Inflammatory macrophage treated with lipopolysaccharide for 4 hours (primary cell): ENCODE measurements around the gene RBBP4.
A peak's percentile ranks its signal among the peaks of the same experiment; 100 is the strongest.
"Not testable (repeated sequence)": the region's sequence is repeated elsewhere in the genome, so short reads cannot be mapped to it uniquely, and the experiment has no call there.

Experiments
- DNase-seq: peaks from one replicate; pipeline ENCODE4 v3.0.0-alpha.2; 2020

Gene RBBP4

DNA sequence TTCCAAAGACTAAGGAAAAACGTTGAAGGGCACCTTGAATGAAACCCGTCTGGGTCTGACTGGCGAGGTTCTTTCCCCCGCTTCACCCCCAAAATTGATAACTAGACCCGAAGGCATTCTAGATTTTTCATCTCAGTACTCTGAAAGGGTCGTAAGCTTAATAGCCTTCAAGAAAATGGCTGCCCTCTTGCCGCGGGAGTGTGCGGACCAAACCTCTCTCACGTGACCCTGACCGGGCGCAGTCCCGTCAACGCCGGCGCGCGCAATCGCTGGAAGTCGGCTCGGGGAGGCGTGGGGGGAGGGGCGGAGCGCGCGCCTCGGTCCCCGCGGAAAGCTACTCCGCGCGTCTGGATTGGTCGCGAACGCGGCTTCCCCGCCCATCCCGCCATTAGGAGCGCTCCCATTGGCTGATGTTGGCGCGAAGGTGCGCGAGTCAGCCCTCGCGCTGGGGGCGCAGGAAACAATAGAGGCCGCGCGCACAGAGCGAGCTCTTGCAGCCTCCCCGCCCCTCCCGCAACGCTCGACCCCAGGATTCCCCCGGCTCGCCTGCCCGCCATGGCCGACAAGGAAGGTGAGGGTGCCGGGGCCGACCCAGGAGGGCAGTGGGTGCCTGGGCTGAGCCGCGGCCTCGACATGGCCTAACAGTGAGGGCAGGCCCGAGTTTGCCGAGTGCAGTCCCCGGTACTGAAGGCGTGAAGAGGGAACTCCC lies at the start of gene RBBP4:
RBBP4 (plus strand) TSS at position 457 of the 709 bp plus-strand sequence; CDS start at position 556, 99 bp downstream.
- DNase-seq, result peak; percentile 98

DNA sequence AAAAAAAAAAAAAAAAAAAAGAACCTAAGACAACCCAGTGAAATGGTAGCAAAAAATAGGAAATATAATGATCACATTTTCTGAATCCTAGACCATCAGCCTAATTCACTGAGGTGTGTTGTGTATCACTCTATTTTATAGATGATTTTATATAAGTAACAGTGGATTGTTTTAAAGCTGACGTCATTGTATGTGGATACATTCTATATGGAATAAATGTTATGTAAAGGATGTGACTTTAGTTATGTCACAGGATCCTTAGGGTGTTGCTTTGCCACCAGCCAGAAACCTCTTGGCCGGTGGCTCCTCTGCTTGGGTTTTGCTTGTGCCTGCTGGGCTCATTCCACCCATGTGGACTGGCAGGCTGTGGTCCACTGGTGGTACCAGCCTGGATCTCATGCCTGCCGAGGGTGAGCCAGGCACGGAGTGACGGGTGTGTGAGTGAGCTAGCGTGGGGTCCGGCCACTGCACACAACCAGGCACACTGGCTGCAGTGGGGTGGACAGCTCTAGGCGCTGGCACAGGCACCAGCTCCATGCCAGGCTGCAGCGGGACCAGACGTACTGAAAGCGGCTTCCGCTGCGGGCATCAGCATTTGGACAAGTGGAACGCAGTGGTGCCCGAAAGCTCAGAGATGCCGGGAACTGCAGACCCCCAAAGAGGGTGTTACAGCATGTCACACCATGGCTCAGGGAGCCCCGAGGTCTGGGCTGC lies 45.1 kb upstream of the RBBP4 start:
- DNase-seq, result no peak

DNA sequence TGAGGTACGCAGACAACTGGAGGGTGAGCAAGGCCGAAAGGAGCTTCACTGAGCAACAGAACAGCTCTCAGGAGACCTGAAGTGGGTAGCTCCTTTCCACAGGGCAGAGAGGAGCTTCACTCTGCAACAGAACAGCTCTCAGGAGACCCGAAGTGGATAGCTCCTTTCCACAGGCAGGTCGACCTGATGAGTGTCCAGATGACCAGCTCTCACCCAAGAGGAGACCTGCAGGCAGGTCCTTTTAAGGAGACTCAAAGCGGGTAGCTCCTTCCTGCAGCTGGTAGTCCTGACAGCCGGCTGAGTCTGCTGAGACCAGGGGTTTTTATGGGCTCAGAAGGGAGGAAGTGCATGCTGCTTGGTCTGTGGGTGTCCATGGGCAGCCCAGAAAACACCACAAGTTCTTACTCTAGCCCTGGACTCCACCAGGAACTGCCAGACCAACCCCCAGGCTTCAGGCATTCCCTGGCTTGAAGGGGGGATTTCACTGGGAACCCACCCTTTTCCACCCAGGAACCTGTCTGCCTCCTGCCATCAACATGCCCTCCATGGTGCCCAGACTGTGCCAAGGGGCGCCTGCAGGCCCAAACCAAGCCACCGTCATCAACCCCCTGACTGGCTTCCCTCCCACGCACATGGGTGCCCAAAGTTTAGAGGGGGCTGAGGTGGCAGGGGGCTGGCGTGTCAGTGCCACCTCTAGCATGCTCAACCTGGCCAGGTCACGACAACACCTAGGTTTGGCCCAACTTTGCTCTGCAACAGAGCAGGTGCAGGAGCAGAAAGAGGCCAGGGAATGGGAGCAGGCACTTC lies 44.2 kb upstream of the RBBP4 start:
- no peak for DNase-seq

DNA sequence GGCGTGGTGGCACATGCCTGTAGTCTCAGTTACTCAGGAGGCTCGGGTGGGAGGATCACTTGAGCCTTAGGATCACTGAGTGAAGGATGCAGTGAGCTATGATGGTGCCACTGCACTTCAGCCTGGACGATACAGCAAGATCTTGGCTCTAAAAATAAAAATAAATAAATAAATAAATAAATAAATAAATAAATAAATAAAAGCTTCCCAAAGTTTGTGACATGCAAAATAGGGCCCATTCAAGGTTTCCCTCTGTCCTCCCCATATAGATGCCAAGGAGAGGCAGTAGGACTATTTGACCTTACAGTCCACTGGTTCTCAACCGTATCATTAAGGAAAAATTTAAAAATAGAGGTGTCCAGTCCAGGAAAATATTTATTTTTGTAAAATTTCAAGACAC lies 41.8 kb upstream of the RBBP4 start:
- no peak for DNase-seq

DNA sequence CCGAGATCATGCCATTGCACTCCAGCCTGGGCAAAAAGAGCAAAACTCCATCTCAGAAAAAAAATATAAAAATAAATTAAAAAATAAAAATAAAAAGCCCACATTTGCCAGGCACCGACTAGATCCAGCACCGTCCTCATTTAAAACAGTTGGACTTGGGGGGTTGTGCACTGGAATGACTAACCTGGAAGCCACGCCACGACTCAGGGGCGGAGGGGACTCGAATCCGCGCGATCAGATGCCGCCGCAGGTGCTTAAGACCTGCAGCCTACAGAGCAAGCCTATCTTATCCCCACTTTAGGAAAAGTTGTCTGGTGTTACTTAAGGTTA lies 39.2 kb upstream of the RBBP4 start:
- DNase-seq, result no peak

DNA sequence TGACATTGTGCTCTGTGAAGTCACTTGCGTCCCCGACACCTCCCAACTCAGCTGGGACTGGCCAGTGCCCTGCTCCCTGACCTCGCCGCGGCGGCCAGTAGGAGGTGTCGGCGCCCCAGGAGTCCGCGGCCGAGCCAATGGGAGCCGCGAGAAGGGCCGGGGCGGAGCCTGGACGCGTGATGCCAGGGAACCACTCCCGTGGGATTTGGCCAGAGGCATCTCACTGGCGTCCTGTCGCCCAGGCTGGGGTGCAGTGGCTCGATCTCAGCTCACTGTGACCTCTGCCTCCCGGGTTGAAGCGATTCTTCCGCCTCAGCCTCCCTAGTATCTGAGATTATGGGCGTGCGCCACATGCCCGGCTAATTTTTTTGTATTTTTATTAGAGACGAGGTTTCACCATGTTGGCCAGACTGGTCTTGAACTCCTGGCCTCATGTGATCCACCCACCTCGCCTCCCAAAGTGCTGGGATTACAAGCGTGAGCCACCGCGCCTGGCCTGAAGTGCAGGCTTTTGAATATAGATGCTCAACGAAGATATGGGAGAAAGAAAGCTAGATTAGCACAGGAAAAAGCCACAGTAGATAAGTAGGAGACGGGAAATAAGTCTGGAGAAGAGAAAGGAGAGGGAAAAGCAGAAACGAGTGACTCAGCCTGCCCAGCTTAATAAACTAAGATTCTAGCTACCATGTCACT lies 38.7 kb upstream of the RBBP4 start:
- peak; percentile 92 for DNase-seq

DNA sequence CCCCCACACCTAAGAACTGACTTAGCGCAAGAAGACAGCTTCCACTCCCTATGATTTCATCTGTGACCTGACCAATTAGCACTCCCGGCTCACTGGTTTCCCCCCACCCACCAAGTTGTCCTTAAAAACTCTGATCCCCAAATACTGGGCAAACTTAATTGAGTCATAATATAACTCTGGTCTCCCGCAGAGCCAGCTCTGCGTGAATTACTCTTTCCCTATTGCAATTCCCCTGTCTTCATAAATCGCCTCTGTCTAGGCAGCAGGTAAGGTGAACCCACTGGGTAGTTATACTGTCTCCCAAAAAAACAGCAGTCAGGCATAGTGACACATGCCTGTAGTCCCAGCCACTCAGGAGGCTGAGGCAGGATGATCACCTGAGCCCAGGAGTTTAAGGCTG lies 37.5 kb upstream of the RBBP4 start:
- no peak for DNase-seq

DNA sequence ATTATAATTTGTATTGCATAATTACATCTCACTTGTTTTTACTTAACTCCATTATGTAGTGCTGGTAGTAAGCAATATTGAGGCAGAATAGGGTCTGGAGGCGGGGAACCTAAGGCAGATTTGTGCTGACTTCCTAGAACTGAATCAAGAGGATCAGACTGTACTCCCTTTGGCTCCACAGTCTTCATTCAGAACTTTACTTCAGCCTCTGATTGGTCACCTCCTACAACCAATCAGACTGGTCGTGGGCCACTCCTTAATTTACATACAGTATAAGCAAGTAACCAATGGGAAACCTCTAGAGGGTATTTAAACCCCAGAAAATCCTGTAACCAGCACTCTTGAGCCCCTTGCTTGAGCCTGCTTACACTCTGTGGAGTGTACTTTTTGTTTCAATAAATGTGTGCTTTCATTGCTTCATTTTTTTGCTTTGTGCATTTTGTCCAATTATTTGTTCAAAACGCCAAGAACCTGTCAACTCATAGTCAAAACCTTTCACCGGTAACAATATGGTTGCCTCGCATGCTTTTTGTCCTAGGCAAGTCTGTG lies 32.3 kb upstream of the RBBP4 start:
- no peak for DNase-seq

DNA sequence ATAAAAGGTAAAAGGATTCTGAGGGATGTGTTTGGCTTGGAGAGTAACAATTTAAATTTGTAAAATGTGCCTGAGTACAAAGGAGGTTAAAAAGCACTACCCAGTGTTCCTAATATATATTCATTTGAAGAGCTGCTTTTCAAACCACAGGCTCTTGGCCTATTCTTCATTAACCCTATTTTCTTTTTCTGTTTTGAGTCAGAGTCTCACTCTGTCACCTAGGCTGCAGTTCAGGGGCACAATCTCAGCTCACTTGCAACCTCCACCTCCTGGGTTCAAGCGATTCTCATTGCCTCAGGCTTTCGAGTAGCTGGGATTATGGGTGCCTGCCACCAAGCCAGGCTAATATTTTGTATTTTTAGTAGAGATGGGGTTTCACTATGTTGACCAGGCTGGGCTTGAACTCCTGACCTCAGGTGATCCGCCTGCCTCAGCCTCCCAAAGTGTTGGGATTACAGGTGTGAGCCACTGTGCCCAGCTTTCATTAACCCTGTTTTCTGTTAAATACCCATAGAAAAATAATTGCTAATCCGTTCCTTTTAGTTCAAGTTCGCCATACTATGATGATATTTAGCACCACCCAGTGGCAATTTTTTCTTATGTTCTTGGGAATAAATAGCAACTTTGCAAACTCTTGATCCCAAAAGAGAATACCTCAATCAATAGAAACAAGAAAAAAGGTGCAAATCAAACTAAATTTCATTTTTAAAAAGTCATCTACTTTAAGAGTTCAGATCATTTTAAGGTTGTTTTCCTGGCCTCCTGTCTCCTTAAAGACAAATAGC lies 31.1 kb upstream of the RBBP4 start:
- peak; percentile 26 for DNase-seq

DNA sequence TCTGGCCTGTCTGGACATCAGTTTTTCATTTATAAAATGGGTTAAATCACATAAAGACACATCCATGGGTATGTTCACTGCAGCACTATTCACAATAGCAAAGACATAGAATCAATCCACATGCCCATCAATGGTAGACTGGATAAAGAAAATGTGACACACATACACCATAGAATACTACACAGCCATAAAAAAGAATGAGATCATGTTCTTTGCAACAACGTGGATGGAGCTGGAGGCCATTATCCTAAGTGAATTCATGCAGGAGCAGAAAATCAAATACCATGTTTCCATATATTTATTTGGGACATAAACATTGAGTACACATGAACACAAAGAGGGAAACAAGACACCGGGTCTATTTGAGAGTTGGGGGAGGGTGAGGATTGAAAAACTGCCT lies 28.8 kb upstream of the RBBP4 start:
- no peak for DNase-seq

DNA sequence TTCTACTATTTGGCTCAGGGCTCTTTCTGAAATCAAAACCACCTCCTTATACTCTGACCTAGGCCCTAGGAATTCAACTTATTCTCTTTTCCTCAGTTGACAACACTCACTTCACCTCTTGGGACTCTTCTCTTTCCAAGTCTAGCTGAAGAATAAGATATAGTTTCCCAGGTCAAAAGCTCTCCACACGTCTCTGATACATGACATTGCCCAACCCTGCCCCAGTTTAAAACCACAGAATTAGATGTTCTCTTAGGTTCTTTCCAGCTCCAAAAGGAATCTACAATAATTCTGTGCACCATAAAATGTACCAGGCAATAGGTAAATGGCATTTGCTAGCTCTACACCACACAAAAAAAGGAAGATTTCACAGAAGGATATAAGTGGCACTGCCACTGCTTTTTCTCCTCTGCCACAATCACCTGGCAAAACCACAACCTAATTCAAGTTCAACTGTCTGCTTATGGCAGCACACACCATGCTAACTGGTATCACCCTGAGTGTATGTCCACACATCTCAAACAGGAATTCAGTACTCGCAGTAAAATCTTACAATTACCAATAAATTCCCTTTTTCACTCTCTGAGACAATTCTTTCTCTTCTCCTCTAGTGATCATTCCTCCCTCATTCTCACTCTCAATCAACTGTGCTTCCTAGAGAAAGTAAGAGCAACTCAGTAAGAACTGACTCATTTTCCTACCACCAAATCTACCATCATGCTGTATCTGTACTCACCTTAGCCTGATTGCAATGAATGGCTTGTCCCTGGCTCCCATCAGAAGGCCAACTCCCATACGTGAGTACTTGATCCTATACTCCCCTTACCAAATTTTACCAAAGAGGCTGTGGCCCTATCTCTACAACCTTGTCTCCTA lies 28.0 kb upstream of the RBBP4 start:
- no peak for DNase-seq

DNA sequence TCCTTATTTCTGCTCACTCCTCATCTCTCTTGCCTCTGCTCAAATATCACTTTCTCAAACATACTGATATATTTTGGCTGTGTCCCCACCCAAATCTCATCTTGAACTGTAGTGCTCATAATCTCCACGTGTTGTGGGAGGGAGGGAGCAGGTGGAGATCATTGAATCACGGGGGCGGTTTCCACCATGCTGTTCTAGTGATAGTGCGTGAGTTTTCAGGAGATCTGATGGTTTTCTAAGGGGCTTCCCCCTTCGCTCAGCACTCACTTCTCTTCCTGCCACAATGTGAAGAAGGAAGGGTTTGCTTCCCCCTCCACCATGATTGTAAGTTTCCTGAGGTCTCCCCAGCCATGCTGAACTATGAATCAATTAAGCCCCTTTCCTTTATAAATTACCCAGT lies 27.2 kb upstream of the RBBP4 start:
- no peak for DNase-seq

DNA sequence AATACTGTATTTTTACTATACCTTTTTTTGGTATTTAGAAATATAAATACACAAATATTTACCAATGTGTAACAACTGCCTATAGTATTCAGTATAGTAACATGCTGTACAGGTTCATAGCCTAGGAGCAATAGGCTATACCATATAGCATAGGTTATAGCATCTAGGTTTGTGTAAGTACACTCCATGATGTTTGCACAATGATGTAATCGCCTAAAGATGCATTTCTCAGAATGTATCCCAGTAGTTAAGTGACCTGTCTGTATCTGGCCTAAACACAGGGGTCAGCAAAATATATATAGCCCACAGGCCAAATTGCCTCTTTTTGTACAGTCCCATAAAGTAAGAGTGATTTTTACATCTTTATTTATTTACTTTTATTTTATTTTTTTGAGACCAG lies 24.8 kb upstream of the RBBP4 start:
- DNase-seq, result no peak

DNA sequence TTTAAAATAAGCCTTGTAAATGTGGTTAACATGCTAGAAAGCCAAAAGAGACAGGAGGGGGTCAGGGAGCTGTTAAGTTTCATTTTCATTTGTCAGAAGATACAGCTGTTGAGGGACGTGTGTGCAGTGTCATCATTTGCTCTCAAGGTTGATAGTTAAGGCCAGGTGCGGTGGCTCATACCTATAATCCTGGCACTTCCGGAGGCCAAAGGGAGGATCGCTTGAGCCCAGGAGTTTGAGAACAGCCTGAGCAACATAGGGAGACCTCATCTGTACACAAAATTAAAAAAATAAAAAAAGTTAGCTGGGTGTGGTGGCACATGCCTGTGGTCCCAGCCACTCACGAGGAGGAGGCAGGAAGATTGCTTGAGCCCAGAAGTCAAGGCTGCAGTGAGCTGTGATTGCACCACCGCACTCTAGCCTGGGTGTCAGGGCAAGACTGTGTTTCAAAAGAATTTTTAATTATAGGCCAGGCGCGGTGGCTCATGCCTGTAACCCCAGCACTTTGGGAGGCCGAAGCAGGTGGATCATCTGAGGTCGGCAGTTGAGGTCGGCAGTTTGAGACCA lies 23.3 kb upstream of the RBBP4 start:
- DNase-seq, result peak; percentile 11

DNA sequence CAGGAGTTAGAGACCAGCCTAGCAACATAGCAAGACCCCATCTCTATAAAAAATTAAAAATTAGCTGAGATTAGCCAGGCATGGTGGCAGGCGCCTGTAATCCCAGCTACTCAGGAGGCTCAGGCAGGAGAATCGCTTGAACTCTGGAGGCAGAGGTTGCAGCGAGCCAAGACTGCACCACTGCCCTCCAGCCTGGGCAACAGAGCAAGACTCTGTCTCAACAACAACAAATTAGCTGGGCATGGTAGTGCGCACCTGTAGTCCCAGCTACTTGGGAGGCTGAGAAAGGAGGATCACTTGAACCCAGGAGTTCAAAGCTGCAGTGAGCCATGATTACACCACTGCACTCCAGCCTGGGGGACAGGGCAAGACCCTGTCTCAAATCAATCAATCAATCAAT lies 20.8 kb upstream of the RBBP4 start:
- DNase-seq, result not testable (repeated sequence)

DNA sequence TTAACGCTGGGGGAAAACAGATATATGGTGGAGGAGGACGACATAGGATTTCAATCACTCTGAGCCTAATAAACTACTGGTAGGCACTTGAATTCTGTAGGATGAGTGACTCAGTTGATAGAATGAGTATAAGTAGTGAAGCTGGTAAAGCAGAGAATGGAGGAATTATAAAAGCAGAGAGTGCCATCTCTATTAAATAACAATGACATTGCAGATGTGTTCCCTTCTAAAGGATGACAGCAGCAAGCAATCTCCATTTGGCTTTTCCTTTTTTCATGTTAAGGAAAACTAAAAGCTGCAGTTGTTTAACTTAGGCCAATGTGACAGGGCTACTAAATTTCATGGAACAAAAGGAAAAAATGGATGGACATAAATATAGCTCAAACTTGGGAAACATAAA lies 18.2 kb upstream of the RBBP4 start:
- DNase-seq, result no peak

DNA sequence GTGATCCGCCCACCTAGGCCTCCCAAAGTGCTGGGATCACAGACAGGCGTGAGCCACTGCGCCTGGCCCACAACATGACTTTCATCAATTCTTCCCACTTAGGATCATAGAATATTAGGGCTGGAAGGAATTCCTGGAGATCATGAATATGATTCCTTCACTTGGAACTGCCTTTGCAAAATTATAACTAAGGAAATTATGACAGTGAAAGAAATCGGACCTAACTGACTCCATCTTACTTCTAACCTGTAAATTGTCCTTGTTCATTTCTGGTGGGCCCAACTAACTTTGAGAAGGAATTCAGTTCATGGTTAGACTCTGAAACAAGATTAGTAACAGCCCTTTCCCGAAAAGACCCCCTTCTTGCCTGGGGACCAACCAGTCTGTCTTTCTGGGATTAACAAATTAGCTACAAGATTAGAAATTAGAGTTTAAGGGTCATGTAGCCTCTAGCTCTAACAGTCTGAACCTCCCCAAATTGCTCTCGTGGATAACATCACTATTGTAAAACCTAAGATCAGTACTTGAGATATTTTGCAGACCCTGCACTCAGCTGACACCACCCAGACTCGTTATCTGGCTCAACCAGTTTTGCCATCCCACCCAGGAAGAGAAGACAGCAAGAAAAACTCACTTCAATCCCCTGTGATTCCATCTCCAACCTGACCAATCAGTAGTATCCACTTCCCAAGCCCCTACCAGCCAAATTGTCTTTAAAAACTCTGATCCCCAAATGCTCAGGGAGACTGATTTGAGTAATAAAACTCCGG lies 15.3 kb upstream of the RBBP4 start:
- DNase-seq, result no peak

DNA sequence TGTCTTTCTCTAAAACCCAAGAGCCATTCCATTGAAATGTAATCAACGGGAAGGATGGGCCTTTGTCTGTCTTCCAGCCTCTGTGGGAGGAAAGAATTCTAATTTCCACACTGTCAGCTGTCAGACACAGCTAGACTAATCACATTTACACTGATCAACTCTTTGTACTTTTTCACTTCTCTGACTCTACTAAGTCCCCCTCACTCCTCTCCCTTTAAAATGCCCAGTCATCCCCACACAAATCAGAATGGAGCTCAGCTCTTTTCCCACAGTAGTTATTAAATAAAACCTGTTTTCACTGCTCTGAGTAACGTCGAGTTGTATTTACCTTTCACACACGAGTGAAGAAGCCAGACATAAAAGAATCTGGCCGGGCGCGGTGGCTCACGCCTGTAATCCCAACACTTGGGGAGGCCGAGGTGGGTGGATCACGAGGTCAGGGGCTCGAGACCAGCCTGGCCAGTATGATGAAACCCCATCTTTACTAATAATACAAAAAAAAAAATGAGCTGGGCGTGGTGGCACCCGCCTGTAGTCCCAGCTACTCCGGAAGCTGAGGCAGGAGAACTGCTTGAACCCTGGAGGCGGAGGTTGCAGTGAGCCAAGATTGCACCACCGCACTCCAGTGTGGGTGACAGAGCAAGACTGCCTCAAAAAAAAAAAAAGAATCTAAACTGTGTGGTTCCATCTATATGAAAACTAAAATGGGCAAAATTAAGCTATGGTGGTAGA lies 13.9 kb upstream of the RBBP4 start:
- DNase-seq, result peak; percentile 67

DNA sequence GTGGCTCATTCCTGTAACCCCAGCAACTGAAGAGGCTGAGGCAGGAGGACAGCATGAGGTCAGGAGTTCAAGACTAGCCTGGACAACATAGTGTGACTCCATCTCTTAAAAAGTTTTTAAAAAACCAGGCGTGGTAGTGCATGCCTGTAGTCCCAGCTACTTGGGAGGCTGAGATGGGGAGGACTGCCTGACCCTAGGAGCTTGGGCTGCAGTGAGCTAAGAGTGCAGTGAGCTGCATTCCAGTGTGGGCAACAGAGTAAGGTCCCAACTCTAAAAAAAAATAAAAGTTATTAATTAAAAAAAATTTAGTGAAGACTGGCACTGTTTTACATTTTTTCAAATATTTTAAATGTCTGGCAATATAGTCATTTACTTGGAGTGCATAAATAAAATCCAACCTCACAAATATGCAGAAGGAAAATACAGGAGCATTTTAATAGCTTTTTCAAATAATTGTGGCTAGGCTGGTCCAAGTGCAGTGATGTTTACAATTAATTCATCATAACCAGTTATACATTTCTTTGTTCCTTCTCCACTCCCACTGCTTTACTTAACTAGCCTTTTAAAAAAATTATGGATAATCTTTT lies 11.4 kb upstream of the RBBP4 start:
- DNase-seq, result no peak
